Caki2 (cell line): ENCODE results near the gene SLC1A7. TPM values are rescaled to one million over a fixed set of nuclear protein-coding genes. Genes with fewer than 3 reads are reported as not detected.

Experiments
- DNase-seq: peaks from one replicate; pipeline ENCODE4 v3.0.0-alpha.2; 2015; ENCODE audit warnings: low read depth
- in situ Hi-C: cut with HindIII; loops from 2 replicates; pipeline ENCODE4 v1.10.0; 2016; ENCODE audit warnings: low sequenced_read_pairs, low pct_unique_long_range_greater_than_20kb, mixed read lengths
- total RNA-seq: library from RNA; depleted of rRNA; stranded (reverse); fragments of >200 nt; shearing (Covaris generic); gene quantifications from 2 replicates; pipeline ENCODE4 v1.2.3, GENCODE V29; 2014; ENCODE audit warnings: low replicate concordance

The SLC1A7 gene
- total RNA-seq, 1 experiment from 2014 or later, result not detected

DNA sequence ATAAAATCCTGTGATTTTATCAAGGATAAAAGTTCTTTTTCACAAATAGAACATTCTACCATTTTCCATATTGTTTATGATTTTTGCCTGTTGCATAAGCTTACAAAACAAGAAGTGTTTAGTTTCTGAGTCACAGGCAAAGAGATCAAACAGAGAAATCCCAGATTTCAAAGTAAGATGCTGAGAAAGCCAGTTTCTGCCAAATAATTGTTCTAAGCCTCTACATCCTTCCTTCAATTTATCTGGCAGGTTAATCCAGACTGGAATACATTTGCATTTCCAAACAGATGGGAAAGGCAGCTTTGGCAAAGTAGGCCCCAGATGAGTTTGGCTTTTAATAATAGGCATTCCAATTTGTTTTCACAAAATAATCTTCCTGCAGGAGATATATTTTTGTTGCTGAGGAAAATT lies 2.5 kb downstream of the SLC1A7 start:
- no peak for DNase-seq
- in situ Hi-C loops, result no loop called here

DNA sequence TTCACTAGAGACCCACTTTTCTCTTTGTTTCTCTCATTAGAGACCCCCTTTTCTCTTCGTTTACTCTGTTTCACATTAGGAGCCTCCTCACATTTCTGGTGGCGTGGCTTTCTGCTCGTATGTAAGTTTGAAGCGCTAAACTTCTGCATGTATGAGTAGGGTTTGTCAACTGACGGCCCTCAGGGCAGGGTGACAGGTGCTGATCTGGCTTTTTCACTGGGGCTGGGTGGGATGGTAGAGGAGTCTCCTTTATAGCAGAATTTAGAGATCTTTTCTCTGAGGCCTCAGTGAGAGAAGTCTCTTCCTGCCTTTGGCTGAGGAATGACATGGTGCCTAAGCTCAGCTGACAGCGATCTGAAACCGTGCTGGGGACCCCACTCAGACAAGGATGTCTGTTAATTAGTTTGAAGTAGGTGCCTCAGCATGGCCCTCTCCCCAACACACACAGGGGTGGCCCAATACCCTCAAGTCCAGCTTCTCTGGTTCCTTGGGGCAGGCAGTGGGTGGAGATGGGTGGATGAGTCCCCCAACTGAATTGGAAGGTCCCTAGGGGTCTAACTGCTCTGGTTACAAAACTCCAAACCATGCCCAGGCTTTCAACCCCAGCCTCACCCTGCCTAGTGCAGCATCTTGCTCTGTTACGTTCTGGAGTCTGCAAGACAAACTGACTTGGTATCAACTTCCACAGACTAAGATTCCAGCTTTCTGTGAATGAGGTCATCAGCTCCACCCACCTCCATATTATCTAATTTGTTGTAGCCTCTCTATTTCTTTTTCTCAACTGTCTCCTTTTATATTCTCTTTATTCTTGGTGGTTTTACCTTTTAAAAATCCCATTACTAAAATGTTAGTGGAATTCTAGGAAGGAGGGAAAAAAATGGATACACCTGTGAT lies 3.2 kb downstream of the SLC1A7 start:
- no peak for DNase-seq
- in situ Hi-C loops, result no loop called here

DNA sequence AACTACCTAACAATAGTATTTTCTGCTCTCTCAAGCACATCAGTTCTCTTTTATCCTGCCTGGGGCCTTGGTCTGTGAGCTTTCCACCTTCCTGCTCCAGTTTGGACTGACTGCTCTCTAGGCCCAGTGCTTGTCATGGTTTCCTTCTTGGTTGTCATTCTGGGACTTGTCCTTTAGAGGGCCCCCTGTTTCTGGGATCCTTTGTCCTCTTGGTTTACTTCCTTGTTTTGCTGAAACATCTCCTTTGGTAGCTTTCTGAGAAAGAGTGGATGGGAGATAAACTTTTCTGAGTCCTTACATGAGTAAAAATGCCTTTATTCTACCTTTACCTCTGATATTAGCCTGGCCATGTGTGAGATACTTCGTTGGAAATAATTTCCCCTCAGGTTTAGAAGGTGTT lies 4.7 kb downstream of the SLC1A7 start:
- peak; percentile 12 for DNase-seq
- in situ Hi-C loops, result no loop called here

DNA sequence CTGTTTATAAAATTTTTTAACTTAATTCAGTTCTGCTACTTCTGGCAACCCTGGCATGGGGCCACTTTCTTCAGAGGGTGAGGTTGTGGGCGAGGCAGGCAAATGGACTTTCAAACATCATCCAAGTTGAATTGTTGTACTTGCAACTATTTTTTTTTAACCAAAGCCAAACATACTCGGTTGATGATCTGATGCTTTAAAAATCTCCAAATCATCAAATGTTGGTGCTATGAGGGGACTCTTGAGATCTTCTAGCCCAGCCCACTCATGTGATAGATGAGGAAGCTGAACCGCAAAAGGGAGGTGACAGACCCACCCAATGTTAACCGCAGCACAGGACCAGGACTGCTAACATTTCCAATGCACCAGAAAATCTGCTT lies 6.7 kb downstream of the SLC1A7 start:
- in situ Hi-C loops, result no loop called here

DNA sequence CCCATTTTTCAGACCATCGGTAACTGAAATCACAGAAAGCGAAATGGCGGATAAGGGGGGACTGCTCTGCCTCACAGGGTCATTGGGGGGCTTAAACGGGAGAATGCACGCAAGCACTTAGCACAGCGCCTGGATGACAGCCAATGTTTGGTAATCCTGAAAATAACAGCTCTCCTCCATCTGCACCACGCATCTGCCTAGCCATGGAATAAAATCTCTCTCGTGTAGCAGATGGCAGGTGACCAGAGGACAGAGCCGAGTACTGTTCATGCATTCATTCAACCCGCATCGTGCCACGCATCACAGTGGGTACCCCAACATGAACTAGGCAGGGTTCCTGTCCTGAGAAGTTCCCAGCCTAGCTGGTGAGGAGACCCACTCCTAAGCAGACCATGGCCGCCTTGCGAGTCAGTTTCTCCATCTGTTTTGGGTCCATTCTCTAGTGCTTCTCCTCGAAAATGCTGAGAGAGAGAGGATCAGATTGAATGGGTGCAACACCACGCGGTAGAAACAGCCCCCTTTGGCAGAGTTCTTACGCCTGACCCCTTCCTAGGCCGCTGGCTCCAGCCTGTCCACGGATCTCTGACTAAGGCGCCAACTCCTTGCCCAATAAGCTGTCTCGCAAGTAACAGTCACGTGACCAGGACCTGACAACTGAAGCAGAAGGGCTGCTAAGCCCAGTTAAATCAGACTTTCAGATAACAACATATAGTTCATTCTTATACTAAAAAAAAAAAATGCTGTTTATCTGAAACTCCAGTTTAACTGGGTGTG lies 7.3 kb downstream of the SLC1A7 start:
- DNase-seq, result no peak
- in situ Hi-C loops, result no loop called here

More for the DNA sequence above, 6.7 kb downstream of the SLC1A7 start:
- DNase-seq, result peak; percentile 55

DNA sequence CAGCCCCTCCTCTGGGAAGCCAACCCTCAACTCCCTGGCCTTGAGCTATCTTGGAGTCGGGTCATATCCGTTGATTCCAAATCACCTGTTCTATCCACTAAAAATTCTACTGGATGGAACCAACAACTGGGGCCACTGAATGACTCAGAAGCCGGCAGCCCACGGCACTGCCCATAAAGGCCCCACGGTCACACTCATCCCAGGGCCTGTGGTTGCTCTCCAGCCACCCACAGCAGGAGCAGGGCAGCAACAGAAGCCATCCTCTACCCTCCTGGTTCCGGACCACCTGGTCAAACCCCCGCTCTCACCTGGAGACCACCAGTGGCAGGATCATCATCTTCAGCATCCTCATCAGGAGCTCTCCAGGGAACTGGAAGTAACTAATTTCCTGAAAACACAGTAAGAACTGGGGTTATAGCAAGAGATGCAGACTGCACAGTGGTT lies 8.4 kb downstream of the SLC1A7 start:
- in situ Hi-C loops, result no loop called here
- DNase-seq, result no peak

DNA sequence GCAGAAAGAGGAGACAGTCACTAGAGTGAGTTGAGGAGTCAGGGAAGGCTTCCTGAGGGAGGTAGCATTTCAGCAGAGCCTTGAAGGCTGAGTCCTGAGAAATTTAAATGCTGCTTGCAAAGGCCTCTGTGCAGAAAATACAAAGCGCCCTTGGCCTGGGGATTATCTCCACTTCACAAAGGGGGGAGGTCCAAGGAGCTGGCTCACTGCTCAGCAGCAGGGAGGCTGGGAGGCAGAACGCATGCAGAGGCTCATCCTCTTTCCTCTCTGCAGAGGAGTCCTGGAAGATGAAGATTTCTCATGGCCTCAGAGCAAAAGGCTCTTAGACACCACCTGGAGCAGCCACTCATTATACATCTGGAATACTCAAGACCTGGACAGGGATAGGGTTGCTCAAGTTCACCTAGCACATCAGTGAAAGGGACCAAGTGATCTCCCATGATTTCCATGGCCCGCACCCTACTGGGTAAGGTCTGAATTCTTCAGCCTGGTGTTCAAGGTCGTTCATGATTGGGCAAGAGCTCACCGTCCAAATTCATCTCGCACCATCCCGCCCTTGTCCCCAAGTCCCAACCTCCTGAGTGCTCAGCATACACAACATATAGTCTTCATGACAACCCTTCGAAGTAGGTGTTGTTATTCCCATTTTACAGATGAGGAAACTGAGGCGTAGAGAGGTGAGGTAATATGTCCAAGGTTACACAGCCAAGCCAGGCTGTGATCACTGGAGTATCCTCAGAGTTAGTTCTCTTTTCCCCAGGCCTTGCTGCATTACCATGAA lies 9.0 kb downstream of the SLC1A7 start:
- DNase-seq, result no peak
- in situ Hi-C loops, result no loop called here

DNA sequence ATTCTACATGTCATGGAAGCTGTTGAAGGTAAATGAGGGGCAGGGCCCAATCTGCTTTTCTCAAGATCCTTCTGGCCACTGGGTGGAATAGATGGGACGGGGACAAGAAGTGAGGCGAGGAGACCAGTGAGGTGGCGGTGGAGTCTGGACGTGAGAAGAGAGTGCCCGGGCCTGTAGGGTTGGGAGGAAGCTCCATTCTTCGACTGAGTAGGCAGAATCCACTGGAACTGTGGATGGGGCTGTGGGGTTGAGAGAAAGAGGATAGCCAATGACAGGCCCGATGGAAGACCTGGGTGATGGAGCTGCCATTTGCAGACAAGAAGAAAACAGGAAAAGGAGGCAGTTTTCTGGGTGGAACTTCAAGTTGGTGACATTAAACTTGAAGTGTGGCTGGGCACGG lies 10.3 kb downstream of the SLC1A7 start:
- DNase-seq, result no peak
- in situ Hi-C loops, result no loop called here

DNA sequence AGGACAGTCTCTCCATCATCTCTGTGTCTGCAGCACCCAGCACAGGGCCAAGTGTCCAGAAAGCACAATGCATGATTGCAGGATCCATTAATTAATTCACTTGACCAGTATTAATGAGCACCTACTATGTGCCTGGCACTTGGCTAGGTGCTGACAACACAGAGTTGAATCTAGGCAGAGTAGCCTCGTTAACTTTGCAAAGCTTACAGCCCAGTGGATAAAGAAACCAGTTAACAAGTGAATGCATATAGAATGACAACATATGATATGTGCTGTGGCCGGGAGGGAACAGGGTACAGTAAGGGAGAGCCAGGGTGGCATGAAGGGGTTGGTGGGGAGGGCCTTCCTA lies 10.9 kb downstream of the SLC1A7 start:
- DNase-seq, result no peak
- in situ Hi-C loops, result no loop called here

DNA sequence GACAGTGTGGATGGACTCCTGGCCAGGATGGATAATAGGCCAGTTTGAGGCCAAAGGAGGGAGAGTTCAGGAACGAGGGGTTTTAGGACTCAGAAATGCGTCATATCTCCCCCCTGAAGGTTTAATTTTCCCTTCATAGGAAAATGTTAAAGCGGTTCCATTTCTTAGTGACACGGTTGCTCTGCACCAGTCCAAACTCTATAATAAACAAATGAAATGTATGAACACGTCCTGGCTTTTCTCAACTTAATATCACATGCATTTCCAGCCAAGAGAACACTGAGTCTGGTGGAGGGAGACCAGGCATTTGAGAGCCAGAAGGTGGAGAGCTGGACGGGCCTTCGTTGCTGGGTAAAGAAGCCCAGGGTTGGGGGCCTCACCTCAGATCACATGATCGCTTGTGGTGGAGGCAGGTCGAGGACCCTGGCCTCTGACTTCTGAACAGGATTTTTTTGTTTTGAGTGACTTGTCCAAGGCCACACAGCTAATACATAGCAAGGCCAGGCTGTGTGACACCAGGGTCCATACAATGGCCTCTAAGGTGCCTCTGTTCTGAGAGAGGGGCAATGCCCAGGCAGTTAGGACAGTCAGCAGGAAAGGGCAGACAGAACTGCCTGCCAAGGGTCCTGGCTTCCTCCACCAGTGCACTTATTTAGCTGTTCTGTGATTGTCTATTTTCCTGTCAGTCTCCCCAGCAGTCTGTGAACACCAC lies 11.4 kb downstream of the SLC1A7 start:
- DNase-seq, result no peak
- in situ Hi-C loops, result no loop called here

DNA sequence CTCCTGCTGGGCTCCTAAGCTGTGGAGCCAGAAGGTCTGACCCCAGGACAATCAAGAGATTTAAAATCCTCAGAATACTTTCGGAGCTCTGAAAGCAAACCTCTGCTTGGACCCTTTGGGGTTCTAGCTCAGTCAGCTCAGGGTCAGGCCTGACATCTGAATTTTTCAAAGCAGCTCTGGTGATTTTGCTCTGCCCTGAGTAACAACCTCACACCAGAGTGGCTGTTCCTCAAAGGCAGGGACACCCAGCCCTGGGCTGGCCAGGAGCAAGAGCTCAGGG lies 11.9 kb downstream of the SLC1A7 start:
- in situ Hi-C loops, result no loop called here

DNA sequence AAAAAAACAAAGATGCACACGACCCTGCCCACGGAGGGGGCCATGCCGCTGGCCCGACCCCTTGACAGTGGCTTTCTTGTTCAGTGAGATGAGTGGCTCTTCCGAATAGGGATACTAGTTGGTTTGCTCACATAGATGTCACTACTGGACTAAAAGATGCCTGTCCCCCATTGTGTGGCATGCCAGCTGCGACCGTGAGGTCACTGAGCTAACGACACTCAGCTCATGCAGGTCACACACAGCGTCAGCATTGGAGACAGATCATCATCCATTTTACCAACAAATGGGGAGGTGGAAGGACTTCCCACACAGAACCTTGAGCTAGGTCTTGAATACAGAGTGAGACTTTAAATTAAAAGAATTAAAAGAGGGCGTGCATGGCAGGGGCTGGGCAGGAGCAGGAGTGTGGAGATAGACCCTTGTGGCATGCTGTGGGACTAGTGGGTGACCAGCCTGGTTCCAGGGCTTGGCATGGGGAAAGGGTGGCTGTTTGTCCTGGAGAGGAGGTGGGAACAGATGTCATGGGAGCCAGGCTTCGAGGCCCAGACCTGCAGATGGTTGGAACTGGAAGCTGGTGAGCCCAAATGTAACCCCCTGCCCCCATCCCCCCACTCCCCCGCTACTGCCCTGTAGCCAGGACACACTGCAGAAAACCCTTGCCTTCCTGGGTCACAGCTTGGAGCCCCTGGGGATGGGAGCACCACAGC lies 12.4 kb downstream of the SLC1A7 start:
- DNase-seq, result no peak
- in situ Hi-C loops, result no loop called here

More for the DNA sequence above, 11.9 kb downstream of the SLC1A7 start:
- no peak for DNase-seq

DNA sequence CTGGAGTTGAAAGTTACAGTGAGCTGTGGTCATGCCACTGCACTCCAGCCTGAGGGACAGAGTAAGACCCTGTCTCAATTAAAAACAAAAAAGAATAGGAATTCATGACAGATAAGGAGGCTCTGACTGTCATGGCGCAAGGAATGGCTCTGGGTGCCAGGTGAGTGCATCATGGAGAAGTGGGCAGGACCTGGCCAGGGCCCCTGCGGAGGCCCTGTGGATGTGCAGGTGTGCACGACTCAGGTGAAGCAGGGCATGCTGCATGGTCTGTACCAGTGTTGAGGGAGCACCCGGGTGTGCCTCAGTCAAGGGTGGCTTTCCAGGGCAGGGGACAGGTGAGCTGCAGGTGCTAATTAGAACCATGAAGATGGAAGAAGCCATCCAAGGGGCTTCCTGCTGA lies 14.0 kb downstream of the SLC1A7 start:
- no peak for DNase-seq
- in situ Hi-C loops, result no loop called here

DNA sequence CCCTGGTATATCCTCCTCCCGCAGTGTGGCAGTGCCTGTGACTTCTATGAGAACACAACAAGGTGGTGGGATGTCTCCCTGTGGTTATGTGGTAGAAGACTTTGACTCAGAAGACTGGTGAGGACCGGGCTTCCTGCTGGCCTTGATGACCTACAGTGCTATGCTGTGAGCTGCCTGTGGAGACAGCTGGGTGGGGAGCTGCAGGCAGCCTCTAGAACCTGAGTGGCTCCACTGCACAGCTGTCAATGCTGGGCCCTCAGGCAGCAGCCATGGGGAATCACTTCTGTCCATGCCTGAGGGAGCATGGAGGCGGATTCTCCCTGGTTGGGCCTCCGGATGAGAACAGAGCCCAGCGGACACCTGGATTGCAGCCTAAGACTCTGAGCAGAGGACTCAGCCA lies 14.9 kb downstream of the SLC1A7 start:
- in situ Hi-C loops, result no loop called here
- no peak for DNase-seq

DNA sequence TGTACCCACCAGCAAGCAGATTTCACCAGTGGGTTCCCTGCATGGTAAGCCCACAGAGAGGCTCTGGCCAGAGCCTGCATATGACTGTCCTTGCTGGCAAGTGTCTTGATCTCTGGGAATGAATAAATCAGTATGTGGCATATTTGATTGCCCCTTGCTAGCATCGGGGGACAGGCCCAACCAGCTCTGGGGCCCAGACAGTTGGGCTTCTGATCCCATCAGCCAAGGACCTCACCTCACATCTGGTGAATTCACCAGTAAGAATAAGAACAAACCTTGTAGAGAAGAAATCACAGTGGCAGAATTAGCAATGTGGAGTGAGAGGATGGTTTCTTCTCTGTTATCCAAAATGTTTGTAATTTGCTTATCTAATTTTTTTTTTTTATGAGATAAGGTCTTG lies 15.9 kb downstream of the SLC1A7 start:
- in situ Hi-C loops, result no loop called here
- DNase-seq, result no peak

DNA sequence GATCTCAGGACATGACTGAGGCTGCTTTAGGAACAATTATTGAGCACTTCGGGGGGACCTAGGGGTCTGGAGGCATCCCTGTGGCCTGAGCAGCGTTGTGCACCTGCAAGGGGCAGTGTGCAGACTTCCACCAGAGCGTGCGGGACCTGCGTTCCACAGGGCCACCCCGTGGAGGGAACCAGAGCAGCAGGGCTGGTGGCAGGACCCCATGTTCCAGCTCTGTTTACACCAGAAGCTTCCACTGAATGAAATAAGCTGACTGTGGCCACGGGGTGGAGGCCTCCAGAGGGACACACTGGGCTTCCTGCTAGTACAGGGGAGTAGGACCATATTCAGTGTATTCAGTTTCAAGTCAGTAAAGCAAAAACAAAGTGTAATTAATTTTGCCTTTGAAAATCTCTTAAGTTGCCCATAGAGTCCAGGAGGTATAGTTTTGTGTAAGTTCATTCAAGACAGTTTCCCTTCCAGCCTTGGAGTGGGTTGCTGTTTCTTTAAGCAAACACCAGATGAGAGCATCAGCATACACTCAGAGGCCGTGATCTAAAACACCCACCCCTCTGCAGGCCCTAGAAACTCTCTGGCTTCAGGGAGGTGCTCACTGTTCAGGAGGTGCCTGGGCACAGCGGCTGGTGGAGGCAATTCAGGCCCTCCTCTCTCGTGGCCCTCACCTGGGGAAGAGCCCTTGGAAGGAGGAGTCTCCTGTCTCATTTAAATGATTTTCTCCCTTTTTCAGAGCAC lies 16.6 kb downstream of the SLC1A7 start:
- in situ Hi-C loops, result no loop called here
- no peak for DNase-seq

DNA sequence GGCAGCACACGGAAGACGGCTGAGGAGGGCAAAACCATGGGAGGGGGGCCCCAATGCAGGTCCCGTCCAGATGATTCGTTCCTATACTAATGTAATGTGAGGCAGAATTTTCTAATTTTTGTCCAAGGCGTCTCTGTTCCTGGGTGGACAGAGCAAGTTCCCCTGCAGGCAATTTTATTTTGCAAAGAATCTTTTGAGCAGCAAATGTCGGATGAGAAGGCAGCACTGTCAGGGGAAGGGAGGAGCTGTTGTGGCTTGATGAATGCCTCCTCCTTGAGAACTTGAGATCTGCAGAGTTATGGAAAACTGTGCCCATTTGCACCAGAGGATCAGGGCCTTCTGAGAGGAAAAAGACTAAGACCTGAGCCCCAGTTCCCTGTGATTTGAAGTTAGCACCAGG lies 17.3 kb downstream of the SLC1A7 start:
- in situ Hi-C loops, result no loop called here
- DNase-seq, result no peak
